NCI-H128 (cell line): ENCODE results near the gene RBBP7.

Experiments used
- DNase-seq: peaks from one replicate; lab custom pipeline; 2025; ENCODE audit not compliant: unreplicated experiment; lab: John Stamatoyannopoulos, UW

RBBP7 gene

GRCh38 chrX:16827225-16827624 is 42.9 kb downstream of the RBBP7 start:
- no peak for DNase-seq

GRCh38 chrX:16826207-16826606 is 44.0 kb downstream of the RBBP7 start:
- no peak for DNase-seq

GRCh38 chrX:16825264-16826035 is 44.7 kb downstream of the RBBP7 start:
- DNase-seq, result no peak

- no peak for DNase-seq
These were observed 47.4 kb downstream of the RBBP7 start for GRCh38 chrX:16822723-16823122.

- no peak for DNase-seq
These were observed 50.5 kb downstream of the RBBP7 start for GRCh38 chrX:16819634-16820033.

- DNase-seq, result no peak
These were observed 55.6 kb downstream of the RBBP7 start for GRCh38 chrX:16814597-16814996.

GRCh38 chrX:16807976-16808542 is 62.1 kb downstream of the RBBP7 start:
- no peak for DNase-seq

GRCh38 chrX:16807548-16807947 is 62.6 kb downstream of the RBBP7 start:
- no peak for DNase-seq

GRCh38 chrX:16804923-16805464 is 65.2 kb downstream of the RBBP7 start:
- no peak for DNase-seq

GRCh38 chrX:16797841-16798240 is 72.3 kb downstream of the RBBP7 start:
- no peak for DNase-seq

- no peak for DNase-seq
These were observed 72.8 kb downstream of the RBBP7 start for GRCh38 chrX:16797358-16797757.

GRCh38 chrX:16796298-16796697 is 73.9 kb downstream of the RBBP7 start:
- DNase-seq, result no peak
